Retinal pigment epithelial cell (primary cell): ENCODE data around the gene HRH3.

Experiments
- DNase-seq: peaks from one replicate; pipeline ENCODE4 v3.0.0-alpha.2; 2010; ENCODE audit warnings: low read depth
- H3K4me3 ChIP-seq: 2 replicates; pipeline ENCODE4 v1.5.1; 2011; ENCODE audit warnings: mild to moderate bottlenecking, low read length, control low read depth, moderate library complexity
- TF ChIP-seq, protein P1 (sequence below): conservative IDR thresholded peaks from 2 replicates; pipeline ENCODE4 v1.5.1; 2011; ENCODE audit warnings: low read depth, low read length, control low read depth, inconsistent platforms

HRH3 gene

DNA sequence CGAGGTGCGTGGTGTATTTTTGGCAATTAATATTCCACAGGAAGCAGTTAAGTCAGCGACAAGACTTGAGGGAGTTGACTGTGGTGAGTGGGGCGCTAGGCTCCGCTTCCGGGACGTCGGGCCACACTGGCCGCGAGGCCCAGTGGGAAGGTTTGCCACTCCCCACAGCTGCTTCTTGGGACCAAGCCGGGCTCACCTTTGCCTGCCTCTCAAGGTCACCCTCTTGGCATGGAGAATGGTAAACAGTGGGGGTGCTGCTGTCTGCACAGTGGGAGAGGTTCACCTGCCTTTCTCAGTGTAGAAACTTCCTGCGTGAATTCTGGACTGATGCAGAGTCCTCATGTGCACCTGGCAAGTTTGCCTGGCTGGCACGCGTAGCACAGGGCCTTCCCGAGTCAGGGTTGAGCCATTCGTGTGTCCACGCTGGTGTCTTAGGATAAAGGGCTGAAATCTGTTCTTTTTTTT lies 24.6 kb upstream of the HRH3 start:
- DNase-seq = no peak
- no peak overlapping the region for H3K4me3 ChIP-seq
- TF ChIP-seq, protein P1, sequence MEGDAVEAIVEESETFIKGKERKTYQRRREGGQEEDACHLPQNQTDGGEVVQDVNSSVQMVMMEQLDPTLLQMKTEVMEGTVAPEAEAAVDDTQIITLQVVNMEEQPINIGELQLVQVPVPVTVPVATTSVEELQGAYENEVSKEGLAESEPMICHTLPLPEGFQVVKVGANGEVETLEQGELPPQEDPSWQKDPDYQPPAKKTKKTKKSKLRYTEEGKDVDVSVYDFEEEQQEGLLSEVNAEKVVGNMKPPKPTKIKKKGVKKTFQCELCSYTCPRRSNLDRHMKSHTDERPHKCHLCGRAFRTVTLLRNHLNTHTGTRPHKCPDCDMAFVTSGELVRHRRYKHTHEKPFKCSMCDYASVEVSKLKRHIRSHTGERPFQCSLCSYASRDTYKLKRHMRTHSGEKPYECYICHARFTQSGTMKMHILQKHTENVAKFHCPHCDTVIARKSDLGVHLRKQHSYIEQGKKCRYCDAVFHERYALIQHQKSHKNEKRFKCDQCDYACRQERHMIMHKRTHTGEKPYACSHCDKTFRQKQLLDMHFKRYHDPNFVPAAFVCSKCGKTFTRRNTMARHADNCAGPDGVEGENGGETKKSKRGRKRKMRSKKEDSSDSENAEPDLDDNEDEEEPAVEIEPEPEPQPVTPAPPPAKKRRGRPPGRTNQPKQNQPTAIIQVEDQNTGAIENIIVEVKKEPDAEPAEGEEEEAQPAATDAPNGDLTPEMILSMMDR = no peak

DNA sequence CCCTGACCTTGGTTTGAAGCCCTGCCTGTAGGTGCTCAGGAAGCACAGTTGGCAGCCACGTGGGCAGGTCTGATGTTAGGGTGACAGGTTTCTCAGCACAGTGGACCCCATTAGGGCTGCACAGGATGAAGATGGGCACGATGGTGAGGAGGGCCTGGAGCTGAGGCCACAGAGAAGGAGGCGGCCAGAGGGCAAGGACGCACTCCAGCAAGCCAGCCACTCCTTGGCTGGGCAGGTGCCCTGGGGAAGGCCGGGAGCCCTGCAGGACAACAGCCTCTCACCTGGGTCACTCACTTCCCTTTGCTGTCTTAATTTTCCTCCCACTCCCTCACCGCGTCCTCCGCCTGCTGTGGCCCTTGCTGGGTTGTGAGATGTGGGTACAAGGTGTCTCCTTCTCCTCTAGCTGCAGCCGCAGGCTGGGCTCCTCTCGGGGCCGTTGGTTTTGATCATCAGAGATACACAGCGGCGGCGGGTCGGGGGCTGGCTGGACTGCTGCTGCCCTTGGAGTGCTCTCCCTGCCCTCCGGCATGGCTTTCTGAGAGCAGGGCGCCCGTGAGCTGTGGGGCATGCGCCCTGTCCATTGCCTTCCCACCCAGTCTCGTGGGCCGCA lies 23.9 kb upstream of the HRH3 start:
- TF ChIP-seq, protein P1 = no peak
- no peak for DNase-seq
- H3K4me3 ChIP-seq = no peak overlapping the region

DNA sequence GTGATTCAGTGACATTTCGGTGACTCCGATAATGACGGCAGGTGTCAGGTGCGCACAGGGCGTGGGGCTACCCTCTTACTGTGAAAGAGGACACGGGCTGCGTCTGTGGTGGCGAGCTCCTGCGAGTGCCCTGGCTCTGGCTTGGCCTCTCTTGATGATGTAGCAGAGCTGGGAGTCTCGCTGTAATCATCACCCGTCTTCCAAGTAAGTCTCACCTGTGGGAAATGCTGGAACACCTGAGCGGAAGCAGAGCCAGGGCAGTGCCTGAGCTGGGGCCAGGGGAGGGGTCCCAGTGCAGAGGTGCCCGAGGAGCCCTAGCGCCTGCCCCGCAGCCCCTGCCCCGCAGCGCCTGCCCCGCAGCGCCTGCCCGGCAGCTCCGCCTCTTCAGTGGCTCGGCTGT lies 23.0 kb upstream of the HRH3 start:
- no peak for DNase-seq
- H3K4me3 ChIP-seq = no peak overlapping the region
- TF ChIP-seq, protein P1 = no peak

DNA sequence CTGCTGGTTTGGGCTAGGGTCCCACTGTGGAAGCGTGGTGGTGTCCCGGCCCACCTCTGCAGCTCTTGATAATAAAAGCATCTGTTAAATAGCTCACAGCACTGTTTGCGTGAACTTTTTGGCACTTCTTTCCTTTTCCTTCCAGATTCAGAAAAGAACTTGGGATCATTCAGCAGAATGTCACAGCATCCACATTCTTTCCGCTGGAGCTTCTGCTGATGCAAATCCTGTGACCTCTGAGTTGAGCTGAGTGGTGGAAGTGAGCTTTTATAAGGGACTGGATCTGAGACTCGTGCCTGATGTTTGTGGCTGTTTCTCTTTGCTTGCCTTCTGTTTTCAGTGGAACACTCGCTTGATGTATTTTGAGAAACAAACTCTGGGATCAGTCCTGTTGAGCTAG lies 22.1 kb upstream of the HRH3 start:
- no peak for DNase-seq
- H3K4me3 ChIP-seq = no peak overlapping the region
- TF ChIP-seq, protein P1 = no peak

DNA sequence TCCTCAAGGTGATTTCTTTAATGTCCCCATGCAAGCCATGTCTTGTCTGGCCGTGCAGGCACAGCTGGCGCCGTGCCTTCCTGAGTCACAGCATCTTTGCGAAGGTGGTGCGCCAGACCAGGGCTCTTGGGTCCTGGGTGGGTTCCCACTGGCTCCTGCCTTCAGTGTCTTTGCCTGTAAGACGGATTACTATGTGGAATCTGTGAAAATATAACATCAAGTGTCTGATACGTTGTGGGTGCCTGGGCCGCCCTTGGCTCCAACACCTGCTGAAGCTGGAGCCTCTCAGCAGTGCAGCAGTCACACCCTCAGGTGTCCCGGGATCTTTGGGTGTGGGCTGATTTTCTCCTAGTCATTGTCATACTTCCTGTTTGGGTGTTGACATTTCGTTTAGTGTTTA lies 21.4 kb upstream of the HRH3 start:
- no peak overlapping the region for H3K4me3 ChIP-seq

DNA sequence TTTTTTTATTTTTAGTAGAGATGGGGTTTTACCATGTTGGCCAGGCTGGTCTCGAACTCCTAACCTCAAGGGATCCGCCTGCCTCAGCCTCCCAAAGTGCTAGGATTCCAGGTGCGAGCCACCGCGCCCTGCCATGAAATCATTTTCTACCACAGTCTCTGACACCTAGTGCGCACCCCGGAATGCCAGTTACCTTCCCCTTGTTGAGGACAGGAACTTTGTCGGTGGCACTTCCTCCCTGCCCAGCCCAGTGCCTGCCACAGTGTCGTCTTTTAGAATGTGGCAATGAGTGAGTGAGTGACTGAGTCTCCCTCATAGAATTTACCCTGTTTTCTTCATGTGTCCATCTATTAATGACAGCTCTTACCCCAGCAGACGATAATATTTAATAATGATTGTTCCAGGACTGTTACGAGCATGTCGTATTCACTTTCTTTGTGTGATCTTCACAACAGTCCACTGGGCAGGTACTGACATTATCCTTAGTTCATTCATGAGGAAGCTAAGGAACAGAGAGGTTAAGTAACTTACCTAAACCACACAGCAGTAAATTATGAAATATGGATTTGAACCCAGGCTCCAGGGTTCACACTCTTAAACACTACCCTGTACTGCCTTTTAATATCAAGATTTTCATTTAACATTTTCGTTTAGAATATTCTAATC lies 20.1 kb upstream of the HRH3 start:
- DNase-seq = no peak
- H3K4me3 ChIP-seq = no peak overlapping the region
- TF ChIP-seq, protein P1 = no peak

More for the DNA sequence above, 21.4 kb upstream of the HRH3 start:
- no peak for DNase-seq
- TF ChIP-seq, protein P1 = no peak
